NT2/D1 (cell line): Measurements from ENCODE around the gene FAM107A.

Experiments
- SUZ12 ChIP-seq: IDR thresholded peaks from 2 replicates; pipeline ENCODE4 v1.6.1; 2011; ENCODE audit not compliant: insufficient read length, insufficient read depth; ENCODE audit errors: extremely low read depth
- YY1 ChIP-seq: IDR thresholded peaks from 2 replicates; pipeline ENCODE4 v1.6.1; 2011; ENCODE audit not compliant: insufficient read length, insufficient read depth
- ZNF274 ChIP-seq: IDR thresholded peaks from 2 replicates; pipeline ENCODE4 v1.6.1; 2011; ENCODE audit warnings: mild to moderate bottlenecking, low read depth, low read length

DNA sequence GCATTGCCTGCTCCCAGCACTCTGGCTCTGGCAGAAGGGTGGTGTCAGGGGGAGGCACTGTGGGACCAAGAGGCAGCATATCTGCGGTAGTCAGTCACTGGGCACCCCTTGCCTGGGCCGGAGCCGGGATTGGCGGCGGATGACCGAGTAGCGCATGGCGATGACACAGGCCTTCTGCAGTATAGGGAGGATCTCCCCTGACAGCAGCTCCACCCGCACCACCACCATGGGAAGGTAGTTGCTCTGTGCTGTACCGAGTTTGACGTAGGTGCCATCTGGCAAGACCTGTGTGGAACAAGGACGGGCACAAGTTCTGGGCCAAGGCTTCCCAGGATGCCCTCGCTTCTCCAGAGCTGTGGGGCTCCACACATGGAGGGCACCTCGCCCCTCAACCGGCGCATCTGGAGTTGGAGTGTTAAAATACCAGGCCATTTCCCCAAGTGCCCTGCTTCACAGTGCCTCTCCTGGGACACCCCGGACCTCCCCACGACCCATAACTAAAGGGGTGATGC, 46.8 kb downstream of the FAM107A start:
- TF ChIP-seq ZNF274, result no peak
- no peak for TF ChIP-seq YY1
- no peak for TF ChIP-seq SUZ12
